ENCODE data around the gene NR2F1.

- no peak for TF ChIP-seq GATA3 (IDR thresholded peaks at IDR 0.05; ENCODE audit: low read depth, low read length)
- no peak for TF ChIP-seq GATA2 (IDR thresholded peaks at IDR 0.05; ENCODE audit: low read depth, low read length)
Measured at GRCh38 chr5:93616538-93617174, 33.6 kb downstream of the NR2F1 start.

Data from SH-SY5Y (cell line).